Parathyroid adenoma (tissue), 2 donors: ENCODE results near the gene COA4.
"Not testable (repeated sequence)": the region's sequence is repeated elsewhere in the genome, so short reads cannot be mapped to it uniquely, and the experiment has no call there.

Experiments used
- H2AFZ ChIP-seq: fragments of 300-600 bp; sonication (generic); one replicate; pipeline ENCODE4 v1.7.0; 2017; ENCODE audit warnings: antibody characterized with exemption, mild to moderate bottlenecking
- H3K27ac ChIP-seq: fragments of 300-600 bp; sonication (generic); one replicate; pipeline ENCODE4 v1.7.0; 2017
- H3K27me3 ChIP-seq: fragments of 300-600 bp; sonication (generic); one replicate; pipeline ENCODE4 v1.7.0; 2017; ENCODE audit warnings: low read length; ENCODE audit not compliant: control insufficient read depth, insufficient read depth
- H3K36me3 ChIP-seq: fragments of 300-600 bp; sonication (generic); one replicate; pipeline ENCODE4 v1.7.0; 2017; ENCODE audit warnings: low read length; ENCODE audit not compliant: control insufficient read depth, insufficient read depth
- H3K4me1 ChIP-seq: fragments of 300-600 bp; sonication (generic); one replicate; pipeline ENCODE4 v1.7.0; 2017; ENCODE audit warnings: control low read depth
- H3K4me2 ChIP-seq: fragments of 300-600 bp; sonication (generic); one replicate; pipeline ENCODE4 v1.7.0; 2017; ENCODE audit warnings: low read length
- H3K4me3 ChIP-seq: fragments of 300-600 bp; sonication (generic); one replicate; pipeline ENCODE4 v1.7.0; 2017; ENCODE audit warnings: low read depth, low read length
- H3K79me2 ChIP-seq: fragments of 300-600 bp; sonication (generic); one replicate; pipeline ENCODE4 v1.7.0; 2017; ENCODE audit warnings: control low read depth
- H3K9ac ChIP-seq: fragments of 300-600 bp; sonication (generic); one replicate; pipeline ENCODE4 v1.7.0; 2017; ENCODE audit warnings: mild to moderate bottlenecking
- H3K9me3 ChIP-seq: fragments of 300-600 bp; sonication (generic); one replicate; pipeline ENCODE4 v1.7.0; 2017; ENCODE audit warnings: low read length; ENCODE audit not compliant: control insufficient read depth
- CTCF ChIP-seq: fragments of 300-600 bp; sonication (generic); IDR thresholded peaks from one replicate; pipeline ENCODE4 v1.7.0; 2017; ENCODE audit warnings: antibody characterized with exemption, mild to moderate bottlenecking
- donor health status: primary hyperparathyroidism.

The COA4 gene

GRCh38 chr11:73893041-73893440 is 16.4 kb upstream of the COA4 start:
- Histone ChIP-seq H3K4me2 (no peak overlapping the region), H3K36me3 (no peaks in the 10 kb centered on the region)
- TF ChIP-seq CTCF, result no peak

GRCh38 chr11:73889536-73889935 is 12.9 kb upstream of the COA4 start:
- no peaks in the 10 kb centered on the region for H3K36me3 ChIP-seq
- no peaks in the 10 kb centered on the region for H3K27me3 ChIP-seq
- no peaks in the 10 kb centered on the region for H3K9me3 ChIP-seq
- peaks cover 9% of the 10 kb centered on the region for H3K4me1 ChIP-seq
- H3K79me2 ChIP-seq, result no peaks in the 10 kb centered on the region
- no peak overlapping the region for H3K9ac ChIP-seq
- peak overlapping the region; percentile 26 for H3K4me2 ChIP-seq
- no peak overlapping the region for H3K4me3 ChIP-seq
- no peak overlapping the region for H2AFZ ChIP-seq
- no peak for TF ChIP-seq CTCF
- H3K27ac ChIP-seq, result peak overlapping the region; percentile 29

More at GRCh38 chr11:73893041-73893440, 16.4 kb upstream of the COA4 start:
- Histone ChIP-seq H3K9ac (no peak overlapping the region), H3K79me2 (no peaks in the 10 kb centered on the region), H3K4me3 (no peak overlapping the region), H3K9me3 (no peaks in the 10 kb centered on the region), H3K4me1 (peaks cover 9% of the 10 kb centered on the region), H2AFZ (no peak overlapping the region), H3K27ac (no peak overlapping the region), H3K27me3 (no peaks in the 10 kb centered on the region)

GRCh38 chr11:73889019-73889418 is 12.4 kb upstream of the COA4 start:
- Histone ChIP-seq H3K36me3 (no peaks in the 10 kb centered on the region), H3K4me2 (peak overlapping the region; percentile 26), H3K9ac (no peak overlapping the region), H2AFZ (no peak overlapping the region), H3K4me1 (peaks cover 9% of the 10 kb centered on the region), H3K9me3 (no peaks in the 10 kb centered on the region), H3K27me3 (no peaks in the 10 kb centered on the region), H3K79me2 (no peaks in the 10 kb centered on the region), H3K4me3 (no peak overlapping the region), H3K27ac (no peak overlapping the region)
- no peak for TF ChIP-seq CTCF

- Histone ChIP-seq H2AFZ (no peak overlapping the region), H3K9ac (no peak overlapping the region), H3K27me3 (no peaks in the 10 kb centered on the region), H3K4me2 (no peak overlapping the region), H3K27ac (no peak overlapping the region), H3K4me3 (no peak overlapping the region), H3K36me3 (no peaks in the 10 kb centered on the region), H3K79me2 (no peaks in the 10 kb centered on the region), H3K9me3 (no peaks in the 10 kb centered on the region), H3K4me1 (peaks cover 9% of the 10 kb centered on the region)
- no peak for TF ChIP-seq CTCF
These were observed 11.6 kb upstream of the COA4 start for GRCh38 chr11:73888244-73888643.

- no peaks in the 10 kb centered on the region for H3K4me1 ChIP-seq
- no peaks in the 10 kb centered on the region for H3K36me3 ChIP-seq
- no peak for TF ChIP-seq CTCF
- H3K27me3 ChIP-seq, result no peaks in the 10 kb centered on the region
- no peak overlapping the region for H3K4me2 ChIP-seq
- H3K9ac ChIP-seq, result no peak overlapping the region
- no peaks in the 10 kb centered on the region for H3K79me2 ChIP-seq
- H3K4me3 ChIP-seq, result no peak overlapping the region
- no peaks in the 10 kb centered on the region for H3K9me3 ChIP-seq
- no peak overlapping the region for H3K27ac ChIP-seq
- no peak overlapping the region for H2AFZ ChIP-seq
These were observed 7.2 kb upstream of the COA4 start for GRCh38 chr11:73883856-73884255.

- not testable (repeated sequence) for H3K79me2 ChIP-seq, H3K4me1 ChIP-seq, H3K9me3 ChIP-seq, H3K27ac ChIP-seq, H3K9ac ChIP-seq, H3K4me2 ChIP-seq, H3K4me3 ChIP-seq, H3K27me3 ChIP-seq, H2AFZ ChIP-seq, H3K36me3 ChIP-seq
These were observed 3.8 kb upstream of the COA4 start for GRCh38 chr11:73880449-73880848.
